Cardiac septum (tissue), 1 donor: Measurements from ENCODE around the gene ZNF319. TPM values are rescaled to one million over a fixed set of nuclear protein-coding genes. Genes with fewer than 3 reads are reported as not detected.
"Not testable (repeated sequence)": the region's sequence is repeated elsewhere in the genome, so short reads cannot be mapped to it uniquely, and the experiment has no call there.

Experiments used
- DNase-seq: peaks from one replicate; pipeline ENCODE4 v3.0.0-alpha.2; 2020; ENCODE audit warnings: low spot score
- intact Hi-C: fragments of 100-400 bp; cut with DNase I; formaldehyde crosslinking; loops from one replicate; pipeline ENCODE4 v1.14.0; 2022
- total RNA-seq: library from RNA; stranded (reverse); fragmentation: NEBNext Ultra II Directional; extraction: Animal tissue kit (Norgen Biotek cat#: 25700); gene quantifications from one replicate; pipeline ENCODE4 v1.2.1, GENCODE V29; 2021
- donor health status: DM: no; HTN: no; CAD: no.

ZNF319 gene
- total RNA-seq, 1 donor from 2014 or later, result 7.2 TPM

GRCh38 chr16:58025351-58026138 lies 25.1 kb upstream of the ZNF319 start, which contains the start of gene MMP15:
TSS of gene MMP15 (plus strand) at chr16:58025754. CDS start at chr16:58026351, 597 bp downstream.
- intact Hi-C loops, result loop anchor here (1.0 to 10.0 kb wide), 3 partner anchors 97 to 299 kb away; no protein-coding TSS in a partner anchor
- no peak for DNase-seq

GRCh38 chr16:58024486-58025350 lies 24.2 kb upstream of the ZNF319 start:
- intact Hi-C loops, result loop anchor here (1.0 to 10.0 kb wide), 2 partner anchors 98 to 300 kb away; no protein-coding TSS in a partner anchor

GRCh38 chr16:58022601-58023371 lies 22.3 kb upstream of the ZNF319 start:
- DNase-seq, result peak; percentile 83
- intact Hi-C loops, result loop anchor here (10.0 kb wide), 1 partner anchor 302 kb away; no protein-coding TSS in a partner anchor

More at GRCh38 chr16:58024486-58025350, 24.2 kb upstream of the ZNF319 start:
- DNase-seq, result no peak

DNA sequence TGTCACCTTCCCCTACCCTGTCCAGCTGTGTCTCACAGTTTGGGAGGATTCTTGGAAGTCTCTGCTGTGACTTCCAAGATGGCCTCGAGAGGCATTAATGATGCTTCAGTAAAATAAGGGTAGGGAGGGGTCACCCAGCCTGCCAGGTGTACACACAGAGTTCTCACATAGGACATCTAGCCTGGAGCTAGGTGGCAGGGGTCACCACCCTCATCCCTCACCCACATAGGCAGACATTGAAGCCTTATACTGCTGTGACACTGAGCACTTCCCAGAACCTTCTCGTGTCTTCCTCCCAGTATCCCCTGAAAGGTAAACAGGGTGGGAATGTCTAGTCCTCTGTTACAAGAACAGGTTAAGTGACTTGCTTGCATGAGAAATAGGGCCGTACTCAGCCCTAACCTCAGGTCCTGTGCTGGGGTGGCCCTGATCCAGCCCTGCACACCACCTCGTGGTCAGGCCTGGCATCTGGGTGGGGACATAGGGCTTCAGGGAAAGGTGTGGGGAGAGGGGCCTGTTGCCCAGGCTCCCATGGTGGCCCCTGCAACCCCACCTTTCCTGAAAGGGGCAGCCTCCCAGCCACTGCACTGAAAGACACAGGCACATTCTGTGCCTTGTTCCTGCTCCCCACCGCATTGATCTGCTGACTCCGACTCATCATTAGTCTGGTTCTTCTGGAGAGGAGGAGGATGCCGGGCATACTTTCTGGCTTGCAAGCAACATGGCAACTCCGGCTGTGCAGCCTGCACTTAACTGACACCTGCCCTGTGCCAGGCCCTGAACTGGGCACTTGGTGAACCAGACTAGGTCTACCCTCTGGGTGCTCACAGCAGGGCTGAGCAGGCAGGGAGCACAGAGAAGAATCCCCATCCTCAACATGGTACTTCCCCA lies 21.4 kb upstream of the ZNF319 start:
- intact Hi-C loops, result loop anchor here (2.0 to 10.0 kb wide), 2 partner anchors 101 to 303 kb away; no protein-coding TSS in a partner anchor
- DNase-seq, result no peak

- intact Hi-C loops, result loop anchor here (2.0 to 10.0 kb wide), 2 partner anchors 102 to 304 kb away; no protein-coding TSS in a partner anchor
- DNase-seq, result no peak
Observed at GRCh38 chr16:58020628-58021521, 20.4 kb upstream of the ZNF319 start.

- intact Hi-C loops, result loop anchor here (2.0 to 10.0 kb wide), 2 partner anchors 103 to 305 kb away; no protein-coding TSS in a partner anchor
- DNase-seq, result no peak
Observed at GRCh38 chr16:58019866-58020538, 19.5 kb upstream of the ZNF319 start.

DNA sequence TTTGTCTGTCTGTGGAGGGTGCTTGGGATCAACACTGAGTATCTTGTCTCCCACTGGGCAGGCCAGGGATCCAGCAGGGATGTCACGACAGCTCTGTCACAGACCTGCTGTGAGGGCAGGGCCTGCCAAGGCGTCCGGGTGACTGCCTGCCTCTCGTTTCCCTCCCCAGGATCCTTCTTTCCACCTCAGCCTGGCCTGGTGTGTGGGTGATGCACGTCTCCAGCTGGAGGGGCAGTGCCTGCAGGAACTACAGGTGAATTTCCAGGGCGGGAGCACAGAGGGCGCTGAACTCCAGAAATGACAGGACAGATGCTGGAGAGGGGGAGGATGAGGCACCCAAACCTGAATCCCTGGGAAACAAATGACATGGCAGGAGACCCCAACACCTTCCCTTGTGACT lies 18.3 kb upstream of the ZNF319 start:
- no peak for DNase-seq
- intact Hi-C loops, result no loop called here

GRCh38 chr16:58016840-58017446 lies 16.5 kb upstream of the ZNF319 start:
- intact Hi-C loops, result no loop called here

GRCh38 chr16:58013201-58013956 lies 12.9 kb upstream of the ZNF319 start:
- DNase-seq, result no peak
- intact Hi-C loops, result no loop called here

More at GRCh38 chr16:58016840-58017446, 16.5 kb upstream of the ZNF319 start:
- no peak for DNase-seq

- intact Hi-C loops, result no loop called here
- DNase-seq, result no peak
Observed at GRCh38 chr16:58012481-58012880, 12.0 kb upstream of the ZNF319 start.

DNA sequence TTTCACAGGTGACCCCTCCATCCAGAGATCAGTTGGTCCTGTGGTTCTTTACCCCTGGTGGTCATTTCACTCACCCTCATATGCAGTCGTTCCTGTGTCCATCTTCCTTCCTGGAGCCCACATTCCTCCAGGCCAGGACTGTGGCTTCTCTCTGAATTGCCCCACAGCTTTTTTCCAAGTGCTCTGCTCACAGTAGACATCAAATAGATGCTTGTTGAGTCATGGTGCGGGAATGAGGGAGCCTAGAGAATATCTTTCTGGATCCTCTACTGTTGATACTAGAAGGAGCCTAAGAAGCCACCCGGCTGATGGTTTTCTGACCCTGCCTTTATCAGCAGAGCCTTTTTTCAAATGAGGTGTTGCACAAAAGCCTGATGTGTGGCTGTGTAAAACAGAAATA lies 11.2 kb upstream of the ZNF319 start:
- DNase-seq, result no peak
- intact Hi-C loops, result no loop called here

GRCh38 chr16:58010886-58011285 lies 10.4 kb upstream of the ZNF319 start:
- intact Hi-C loops, result no loop called here
- DNase-seq, result no peak

- DNase-seq, result no peak
- intact Hi-C loops, result no loop called here
Observed at GRCh38 chr16:58009856-58010416, 9.5 kb upstream of the ZNF319 start.

DNA sequence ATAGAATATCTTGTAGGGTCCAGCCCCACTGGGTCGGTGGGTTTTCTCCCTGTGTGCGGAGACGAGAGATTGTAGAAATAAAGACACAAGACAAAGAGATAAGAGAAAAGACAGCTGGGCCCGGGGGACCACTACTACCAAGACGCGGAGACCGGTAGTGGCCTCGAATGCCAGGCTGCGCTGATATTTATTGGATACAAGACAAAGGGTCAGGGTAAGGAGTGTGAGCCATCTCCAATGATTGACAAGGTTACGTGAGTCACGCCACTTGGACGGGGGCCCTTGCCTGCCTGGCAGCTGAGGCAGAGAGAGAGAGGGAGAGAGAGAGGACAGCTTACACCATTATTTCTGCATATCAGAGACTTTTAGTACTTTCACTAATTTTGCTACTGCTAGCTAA lies 4.3 kb upstream of the ZNF319 start:
- intact Hi-C loops, result loop anchor here (5.0 kb wide), 2 partner anchors 247 to 412 kb away; no protein-coding TSS in a partner anchor
- DNase-seq, result not testable (repeated sequence)

- intact Hi-C loops, result loop anchor here (2.0 to 5.0 kb wide), 3 partner anchors 104 to 411 kb away; no protein-coding TSS in a partner anchor
- no peak for DNase-seq
Observed at GRCh38 chr16:58002936-58003335, 2.5 kb upstream of the ZNF319 start.
